Ishikawa (cell line): ENCODE measurements around the gene TECR.

Experiments
- CEBPB ChIP-seq: IDR thresholded peaks from 2 replicates; pipeline ENCODE4 v1.6.1; 2012
- CREB1 ChIP-seq: IDR thresholded peaks from 2 replicates; pipeline ENCODE4 v1.6.1; 2012; ENCODE audit warnings: low read depth
- EGR1 ChIP-seq: IDR thresholded peaks from 2 replicates; pipeline ENCODE4 v1.6.1; 2012
- EP300 ChIP-seq: IDR thresholded peaks from 2 replicates; pipeline ENCODE4 v1.6.1; 2012; ENCODE audit warnings: borderline replicate concordance
- FOXM1 ChIP-seq: IDR thresholded peaks from 2 replicates; pipeline ENCODE4 v1.6.1; 2012; ENCODE audit warnings: low read depth, borderline replicate concordance
- NFIC ChIP-seq: IDR thresholded peaks from 2 replicates; pipeline ENCODE4 v1.6.1; 2012
- RAD21 ChIP-seq: IDR thresholded peaks from 2 replicates; pipeline ENCODE4 v1.6.1; 2012; ENCODE audit warnings: low read depth
- TAF1 ChIP-seq: IDR thresholded peaks from 2 replicates; pipeline ENCODE4 v1.6.1; 2012; ENCODE audit warnings: low read depth, mild to moderate bottlenecking
- TCF12 ChIP-seq: IDR thresholded peaks from 2 replicates; pipeline ENCODE4 v1.6.1; 2012; ENCODE audit warnings: low read depth
- TEAD4 ChIP-seq: IDR thresholded peaks from 2 replicates; pipeline ENCODE4 v1.6.1; 2012
- YY1 ChIP-seq: IDR thresholded peaks from 2 replicates; pipeline ENCODE4 v1.6.1; 2012; ENCODE audit warnings: low read depth
- ZBTB7A ChIP-seq: IDR thresholded peaks from 2 replicates; pipeline ENCODE4 v1.6.1; 2012; ENCODE audit warnings: low read depth
- TF ChIP-seq, protein P1 (sequence below): IDR thresholded peaks from 2 replicates; pipeline ENCODE4 v1.6.1; 2012
- TF ChIP-seq, protein P2 (sequence below): IDR thresholded peaks from 2 replicates; pipeline ENCODE4 v1.6.1; 2012; ENCODE audit warnings: low read depth, mild to moderate bottlenecking
- TF ChIP-seq, protein P3 (sequence below): IDR thresholded peaks from 2 replicates; pipeline ENCODE4 v1.6.1; 2012

The TECR gene

DNA sequence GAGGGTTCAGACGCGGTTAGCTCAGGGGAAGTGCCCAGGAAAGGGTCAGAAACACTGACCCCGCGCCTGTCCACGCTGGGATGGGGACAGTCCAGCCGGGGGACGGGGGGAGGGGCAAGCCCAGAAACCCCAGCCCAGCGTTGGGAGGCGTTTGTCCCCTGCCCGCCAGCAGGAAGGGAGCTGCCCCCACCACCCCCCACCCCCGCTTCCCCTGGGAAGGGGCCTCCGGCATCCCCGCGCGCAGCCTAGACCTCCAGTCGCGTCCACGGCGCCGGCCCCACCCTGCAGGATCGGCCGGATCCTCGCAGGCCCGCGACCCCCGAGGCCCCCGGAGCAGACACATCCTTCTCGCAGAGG is 33.7 kb upstream of the TECR start:
- TF ChIP-seq, protein P1, sequence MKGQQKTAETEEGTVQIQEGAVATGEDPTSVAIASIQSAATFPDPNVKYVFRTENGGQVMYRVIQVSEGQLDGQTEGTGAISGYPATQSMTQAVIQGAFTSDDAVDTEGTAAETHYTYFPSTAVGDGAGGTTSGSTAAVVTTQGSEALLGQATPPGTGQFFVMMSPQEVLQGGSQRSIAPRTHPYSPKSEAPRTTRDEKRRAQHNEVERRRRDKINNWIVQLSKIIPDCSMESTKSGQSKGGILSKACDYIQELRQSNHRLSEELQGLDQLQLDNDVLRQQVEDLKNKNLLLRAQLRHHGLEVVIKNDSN: no peak
- TF ChIP-seq EGR1: no peak
- TF ChIP-seq, protein P2, sequence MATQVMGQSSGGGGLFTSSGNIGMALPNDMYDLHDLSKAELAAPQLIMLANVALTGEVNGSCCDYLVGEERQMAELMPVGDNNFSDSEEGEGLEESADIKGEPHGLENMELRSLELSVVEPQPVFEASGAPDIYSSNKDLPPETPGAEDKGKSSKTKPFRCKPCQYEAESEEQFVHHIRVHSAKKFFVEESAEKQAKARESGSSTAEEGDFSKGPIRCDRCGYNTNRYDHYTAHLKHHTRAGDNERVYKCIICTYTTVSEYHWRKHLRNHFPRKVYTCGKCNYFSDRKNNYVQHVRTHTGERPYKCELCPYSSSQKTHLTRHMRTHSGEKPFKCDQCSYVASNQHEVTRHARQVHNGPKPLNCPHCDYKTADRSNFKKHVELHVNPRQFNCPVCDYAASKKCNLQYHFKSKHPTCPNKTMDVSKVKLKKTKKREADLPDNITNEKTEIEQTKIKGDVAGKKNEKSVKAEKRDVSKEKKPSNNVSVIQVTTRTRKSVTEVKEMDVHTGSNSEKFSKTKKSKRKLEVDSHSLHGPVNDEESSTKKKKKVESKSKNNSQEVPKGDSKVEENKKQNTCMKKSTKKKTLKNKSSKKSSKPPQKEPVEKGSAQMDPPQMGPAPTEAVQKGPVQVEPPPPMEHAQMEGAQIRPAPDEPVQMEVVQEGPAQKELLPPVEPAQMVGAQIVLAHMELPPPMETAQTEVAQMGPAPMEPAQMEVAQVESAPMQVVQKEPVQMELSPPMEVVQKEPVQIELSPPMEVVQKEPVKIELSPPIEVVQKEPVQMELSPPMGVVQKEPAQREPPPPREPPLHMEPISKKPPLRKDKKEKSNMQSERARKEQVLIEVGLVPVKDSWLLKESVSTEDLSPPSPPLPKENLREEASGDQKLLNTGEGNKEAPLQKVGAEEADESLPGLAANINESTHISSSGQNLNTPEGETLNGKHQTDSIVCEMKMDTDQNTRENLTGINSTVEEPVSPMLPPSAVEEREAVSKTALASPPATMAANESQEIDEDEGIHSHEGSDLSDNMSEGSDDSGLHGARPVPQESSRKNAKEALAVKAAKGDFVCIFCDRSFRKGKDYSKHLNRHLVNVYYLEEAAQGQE: no peak
- no peak for TF ChIP-seq RAD21
- TF ChIP-seq CEBPB: no peak
- TF ChIP-seq CREB1: no peak
- TF ChIP-seq FOXM1: no peak
- no peak for TF ChIP-seq TCF12
- no peak for TF ChIP-seq NFIC
- no peak for TF ChIP-seq TAF1
- no peak for TF ChIP-seq ZBTB7A

DNA sequence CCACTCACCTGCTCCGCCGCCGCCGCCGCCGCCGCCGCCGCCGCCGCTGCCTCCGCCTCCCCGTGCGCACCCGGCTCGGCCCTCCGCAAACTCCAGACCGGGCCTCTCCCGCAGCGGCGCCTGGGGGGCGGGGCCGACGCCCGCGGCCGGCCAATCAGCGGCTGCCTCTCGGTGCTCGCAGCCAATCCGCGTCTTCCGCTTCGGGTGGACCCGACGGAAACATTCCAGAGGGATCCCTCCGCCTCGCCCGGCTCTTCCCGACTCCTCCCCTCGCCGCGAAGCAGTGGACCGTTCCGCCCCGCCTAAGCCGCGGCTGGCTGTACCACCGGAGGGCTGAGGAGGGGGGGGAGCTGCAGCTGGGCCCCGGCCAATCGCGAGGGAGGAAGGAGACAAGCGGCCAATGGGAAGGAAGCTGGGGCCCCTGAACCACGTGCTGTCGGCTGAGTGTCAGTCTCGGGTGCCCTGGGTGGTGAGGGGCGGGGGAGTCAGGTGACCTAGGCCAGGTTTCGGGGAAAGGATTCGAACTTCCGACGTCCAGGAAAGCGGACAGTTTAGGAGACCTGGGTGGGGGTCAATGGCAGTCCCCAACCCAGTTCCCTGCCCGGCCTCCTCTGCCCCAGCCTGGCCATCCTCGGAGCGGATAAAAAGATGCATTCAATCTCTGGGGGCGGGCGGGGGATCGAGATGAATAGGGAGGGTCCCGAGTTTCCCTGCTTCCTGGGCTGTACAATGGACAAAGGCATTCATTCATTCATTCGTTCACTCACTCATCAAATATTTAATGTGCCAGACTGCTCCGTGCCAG is 33.2 kb upstream of the TECR start, which contains the start of gene GIPC1:
Gene GIPC1, minus strand, starts transcription at position 99 of the 805 bp plus-strand sequence. CDS start 13,151 bp downstream, outside the sequence.
- TF ChIP-seq ZBTB7A (no peak), NFIC (peak; percentile 45; the same call in 1 of the 2 replicates), TAF1 (peak; percentile 43; the same call in 1 of the 2 replicates), CREB1 (no peak), TCF12 (peak; percentile 41; the same call in 1 of the 2 replicates), CEBPB (no peak), EP300 (peak; percentile 73), YY1 (0 out of 2 replicates have a peak, but pooled peaks have one; percentile 20), TEAD4 (peak; percentile 60; the same call in 1 of the 2 replicates), FOXM1 (no peak), RAD21 (no peak), EGR1 (no peak)
- TF ChIP-seq, protein P1: peak; percentile 97
- TF ChIP-seq, protein P3, sequence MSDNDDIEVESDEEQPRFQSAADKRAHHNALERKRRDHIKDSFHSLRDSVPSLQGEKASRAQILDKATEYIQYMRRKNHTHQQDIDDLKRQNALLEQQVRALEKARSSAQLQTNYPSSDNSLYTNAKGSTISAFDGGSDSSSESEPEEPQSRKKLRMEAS: peak; percentile 97
- TF ChIP-seq, protein P2: no peak

DNA sequence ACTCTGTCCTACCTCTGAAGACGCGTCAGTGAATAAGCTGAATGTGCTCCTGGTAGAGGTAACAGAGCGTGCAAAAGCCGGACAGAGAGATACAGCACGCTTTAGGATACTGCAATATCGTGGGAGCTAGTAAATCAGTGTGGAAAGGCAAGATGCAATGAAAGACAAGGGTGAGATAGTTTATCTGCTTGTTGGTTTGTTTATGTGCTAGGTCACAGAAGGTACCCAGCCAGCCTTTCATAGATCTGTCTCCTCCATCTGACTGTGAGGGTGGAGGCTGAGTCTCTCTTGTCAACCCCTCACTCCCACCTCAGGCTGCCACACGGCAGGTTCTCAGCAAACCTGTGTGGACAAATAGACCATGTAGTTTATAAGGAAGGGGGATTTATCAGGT is 32.6 kb upstream of the TECR start:
- TF ChIP-seq TEAD4 (no peak), CEBPB (no peak), NFIC (no peak), EP300 (no peak), TCF12 (no peak), FOXM1 (no peak), TAF1 (no peak), ZBTB7A (no peak), RAD21 (no peak), YY1 (no peak), CREB1 (no peak), EGR1 (no peak)
- TF ChIP-seq, protein P2: no peak
- TF ChIP-seq, protein P3: no peak
- TF ChIP-seq, protein P1: no peak
